Right lobe of liver (tissue), 4 donors: Measurements from ENCODE around the gene PARP15.

Experiments
- CTCF ChIP-seq, 4 donors: fragments of 200-600 bp in 3 of 4; fragments of 450-650 bp in 1 of 4; IDR thresholded peaks; one replicate each; pipeline versions ENCODE4 v1.5.1 to v1.8.0; 2016 to 2022; ENCODE audit warnings: antibody characterized with exemption in 4 of 4, mild to moderate bottlenecking in 2 of 4
- POLR2A ChIP-seq: fragments of 450-650 bp; IDR thresholded peaks from one replicate; pipeline ENCODE4 v1.6.1; 2017; ENCODE audit warnings: antibody characterized with exemption, mild to moderate bottlenecking
- donor health status: DM: no; HTN: no; CAD: no.
- donor health status: DM: no; HTN: no; CAD: no.
- donor health status: DM: no; HTN: yes; CAD: no.

- TF ChIP-seq CTCF (IDR thresholded peaks at IDR 0.05), result no peak
- no peak for TF ChIP-seq POLR2A
Measured at GRCh38 chr3:122606330-122606729, 28.9 kb downstream of the PARP15 start.
